Ecto neural progenitor cell (in vitro differentiated cells): ENCODE results near the gene LIMA1.

Experiments used
- DNase-seq: peaks from one replicate; pipeline ENCODE4 v3.0.0-alpha.2; 2018; ENCODE audit warnings: low spot score

The LIMA1 gene

GRCh38 chr12:50129290-50129689 lies 154.0 kb downstream of the LIMA1 start:
- no peak for DNase-seq

- no peak for DNase-seq
Observed at GRCh38 chr12:50127546-50127945, 155.8 kb downstream of the LIMA1 start.
